Loucy (cell line): ENCODE measurements around the gene RDH14.

Experiments used
- EZH2phosphoT487 ChIP-seq: fragments of 200-600 bp; IDR thresholded peaks from 2 replicates; pipeline ENCODE4 v1.6.1; 2018; ENCODE audit warnings: antibody characterized with exemption, mild to moderate bottlenecking, moderate library complexity, borderline replicate concordance
- TF ChIP-seq, protein P1 (sequence below): fragments of 200-600 bp; sonication (generic); conservative IDR thresholded peaks from 2 replicates; pipeline ENCODE4 v1.5.1; 2014; ENCODE audit warnings: mild to moderate bottlenecking, antibody characterized with exemption, low read length

DNA sequence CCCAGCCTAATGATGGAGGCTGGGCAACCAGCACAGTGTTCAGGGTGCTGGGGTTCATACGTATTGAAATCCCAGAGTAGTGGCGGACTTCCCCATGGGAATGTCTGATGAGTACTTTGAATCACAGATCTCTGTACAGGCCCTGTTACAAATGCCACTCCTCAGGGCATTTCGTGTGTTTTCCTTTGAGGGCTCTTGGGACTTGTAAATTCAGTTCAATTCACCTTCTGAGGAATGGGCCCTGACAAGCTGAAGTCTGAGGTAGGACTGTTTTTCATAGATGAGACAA is 288 bp upstream of the RDH14 start:
- TF ChIP-seq, protein P1, sequence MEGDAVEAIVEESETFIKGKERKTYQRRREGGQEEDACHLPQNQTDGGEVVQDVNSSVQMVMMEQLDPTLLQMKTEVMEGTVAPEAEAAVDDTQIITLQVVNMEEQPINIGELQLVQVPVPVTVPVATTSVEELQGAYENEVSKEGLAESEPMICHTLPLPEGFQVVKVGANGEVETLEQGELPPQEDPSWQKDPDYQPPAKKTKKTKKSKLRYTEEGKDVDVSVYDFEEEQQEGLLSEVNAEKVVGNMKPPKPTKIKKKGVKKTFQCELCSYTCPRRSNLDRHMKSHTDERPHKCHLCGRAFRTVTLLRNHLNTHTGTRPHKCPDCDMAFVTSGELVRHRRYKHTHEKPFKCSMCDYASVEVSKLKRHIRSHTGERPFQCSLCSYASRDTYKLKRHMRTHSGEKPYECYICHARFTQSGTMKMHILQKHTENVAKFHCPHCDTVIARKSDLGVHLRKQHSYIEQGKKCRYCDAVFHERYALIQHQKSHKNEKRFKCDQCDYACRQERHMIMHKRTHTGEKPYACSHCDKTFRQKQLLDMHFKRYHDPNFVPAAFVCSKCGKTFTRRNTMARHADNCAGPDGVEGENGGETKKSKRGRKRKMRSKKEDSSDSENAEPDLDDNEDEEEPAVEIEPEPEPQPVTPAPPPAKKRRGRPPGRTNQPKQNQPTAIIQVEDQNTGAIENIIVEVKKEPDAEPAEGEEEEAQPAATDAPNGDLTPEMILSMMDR: no peak
- no peak for TF ChIP-seq EZH2phosphoT487
